ENCODE measurements around the gene MYO15A. TPM values are rescaled to one million over a fixed set of nuclear protein-coding genes. Genes with fewer than 3 reads are reported as not detected.

Gene MYO15A
- total RNA-seq, 1 donor from 2014 or later, result 1.6 TPM

GRCh38 chr17:18132711-18133110 lies 24.2 kb downstream of the MYO15A start:
- no peak for DNase-seq (ENCODE audit: low spot score)
- H3K4me1 Mint-ChIP-seq (ENCODE audit: unreplicated experiment), result peaks cover 6% of the 10 kb centered on the region
- H3K9me3 Mint-ChIP-seq (ENCODE audit: unreplicated experiment), result no peaks in the 10 kb centered on the region
- TF ChIP-seq, protein P1, sequence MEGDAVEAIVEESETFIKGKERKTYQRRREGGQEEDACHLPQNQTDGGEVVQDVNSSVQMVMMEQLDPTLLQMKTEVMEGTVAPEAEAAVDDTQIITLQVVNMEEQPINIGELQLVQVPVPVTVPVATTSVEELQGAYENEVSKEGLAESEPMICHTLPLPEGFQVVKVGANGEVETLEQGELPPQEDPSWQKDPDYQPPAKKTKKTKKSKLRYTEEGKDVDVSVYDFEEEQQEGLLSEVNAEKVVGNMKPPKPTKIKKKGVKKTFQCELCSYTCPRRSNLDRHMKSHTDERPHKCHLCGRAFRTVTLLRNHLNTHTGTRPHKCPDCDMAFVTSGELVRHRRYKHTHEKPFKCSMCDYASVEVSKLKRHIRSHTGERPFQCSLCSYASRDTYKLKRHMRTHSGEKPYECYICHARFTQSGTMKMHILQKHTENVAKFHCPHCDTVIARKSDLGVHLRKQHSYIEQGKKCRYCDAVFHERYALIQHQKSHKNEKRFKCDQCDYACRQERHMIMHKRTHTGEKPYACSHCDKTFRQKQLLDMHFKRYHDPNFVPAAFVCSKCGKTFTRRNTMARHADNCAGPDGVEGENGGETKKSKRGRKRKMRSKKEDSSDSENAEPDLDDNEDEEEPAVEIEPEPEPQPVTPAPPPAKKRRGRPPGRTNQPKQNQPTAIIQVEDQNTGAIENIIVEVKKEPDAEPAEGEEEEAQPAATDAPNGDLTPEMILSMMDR (IDR thresholded peaks at IDR 0.05; ENCODE audit: unreplicated experiment), result no peak
- peaks cover 4% of the 10 kb centered on the region for H3K36me3 Mint-ChIP-seq (ENCODE audit: low read depth, unreplicated experiment)
- peaks cover 4% of the 10 kb centered on the region for H3K27me3 Mint-ChIP-seq (ENCODE audit: unreplicated experiment)
- no peak overlapping the region for H3K27ac Mint-ChIP-seq (ENCODE audit: unreplicated experiment)
- no peak overlapping the region for H3K4me3 Mint-ChIP-seq (ENCODE audit: unreplicated experiment)

GRCh38 chr17:18136357-18136756 lies 27.8 kb downstream of the MYO15A start:
- no peak overlapping the region for H3K4me3 Mint-ChIP-seq (ENCODE audit: unreplicated experiment)
- H3K27ac Mint-ChIP-seq (ENCODE audit: unreplicated experiment), result no peak overlapping the region
- no peaks in the 10 kb centered on the region for H3K9me3 Mint-ChIP-seq (ENCODE audit: unreplicated experiment)
- peaks cover 8% of the 10 kb centered on the region for H3K27me3 Mint-ChIP-seq (ENCODE audit: unreplicated experiment)
- TF ChIP-seq, protein P1 (IDR thresholded peaks at IDR 0.05; ENCODE audit: unreplicated experiment), result no peak
- H3K4me1 Mint-ChIP-seq (ENCODE audit: unreplicated experiment), result peaks cover 6% of the 10 kb centered on the region
- H3K36me3 Mint-ChIP-seq (ENCODE audit: low read depth, unreplicated experiment), result no peaks in the 10 kb centered on the region
- DNase-seq (ENCODE audit: low spot score), result no peak

GRCh38 chr17:18138065-18138749 lies 29.7 kb downstream of the MYO15A start:
- TF ChIP-seq, protein P1 (IDR thresholded peaks at IDR 0.05; ENCODE audit: unreplicated experiment), result no peak
- peaks cover 8% of the 10 kb centered on the region for H3K27me3 Mint-ChIP-seq (ENCODE audit: unreplicated experiment)
- no peak overlapping the region for H3K4me3 Mint-ChIP-seq (ENCODE audit: unreplicated experiment)
- H3K27ac Mint-ChIP-seq (ENCODE audit: unreplicated experiment), result no peak overlapping the region
- no peaks in the 10 kb centered on the region for H3K9me3 Mint-ChIP-seq (ENCODE audit: unreplicated experiment)
- no peaks in the 10 kb centered on the region for H3K36me3 Mint-ChIP-seq (ENCODE audit: low read depth, unreplicated experiment)
- H3K4me1 Mint-ChIP-seq (ENCODE audit: unreplicated experiment), result peaks cover 6% of the 10 kb centered on the region
- DNase-seq (ENCODE audit: low spot score), result no peak

- TF ChIP-seq, protein P1 (IDR thresholded peaks at IDR 0.05; ENCODE audit: unreplicated experiment), result no peak
- Mint-ChIP-seq H3K4me3 (ENCODE audit: unreplicated experiment) (no peak overlapping the region), H3K9me3 (ENCODE audit: unreplicated experiment) (no peaks in the 10 kb centered on the region), H3K27ac (ENCODE audit: unreplicated experiment) (no peak overlapping the region), H3K4me1 (ENCODE audit: unreplicated experiment) (peaks cover 6% of the 10 kb centered on the region), H3K36me3 (ENCODE audit: low read depth, unreplicated experiment) (no peaks in the 10 kb centered on the region), H3K27me3 (ENCODE audit: unreplicated experiment) (peaks cover 8% of the 10 kb centered on the region)
- DNase-seq (ENCODE audit: low spot score), result no peak
Observed at GRCh38 chr17:18139092-18139491, 30.5 kb downstream of the MYO15A start.

- Mint-ChIP-seq H3K4me3 (ENCODE audit: unreplicated experiment) (no peak overlapping the region), H3K9me3 (ENCODE audit: unreplicated experiment) (no peaks in the 10 kb centered on the region), H3K36me3 (ENCODE audit: low read depth, unreplicated experiment) (no peaks in the 10 kb centered on the region), H3K4me1 (ENCODE audit: unreplicated experiment) (peaks cover 6% of the 10 kb centered on the region), H3K27ac (ENCODE audit: unreplicated experiment) (no peak overlapping the region), H3K27me3 (ENCODE audit: unreplicated experiment) (peaks cover 8% of the 10 kb centered on the region)
- TF ChIP-seq, protein P1 (IDR thresholded peaks at IDR 0.05; ENCODE audit: unreplicated experiment), result no peak
- no peak for DNase-seq (ENCODE audit: low spot score)
Observed at GRCh38 chr17:18139498-18139897, 30.9 kb downstream of the MYO15A start.
